WTC11 (cell line): Measurements from ENCODE around the gene RHOF. TPM values are rescaled to one million over a fixed set of nuclear protein-coding genes. Genes with fewer than 3 reads are reported as not detected.

Experiments
- total RNA-seq: library from RNA; stranded (reverse); gene quantifications from 3 replicates; pipeline ENCODE4 v1.2.3, GENCODE V29; 2021

Gene RHOF
- total RNA-seq, 1 experiment from 2014 or later = 45.3 TPM

Other genes starting within 250 kb of the RHOF start
- gene KDM2B, start 212.7 kb downstream of the RHOF start, total RNA-seq = 147 to 155 TPM (median 152 TPM) in 3 replicates
- gene ORAI1, start 167.2 kb downstream of the RHOF start, total RNA-seq = 27.7 to 28.9 TPM (median 28.6 TPM) in 3 replicates
- gene MORN3, start 124.0 kb downstream of the RHOF start, total RNA-seq = 0.37 to 0.80 TPM (median 0.50 TPM) in 3 replicates
- gene TMEM120B, start 80.9 kb downstream of the RHOF start, total RNA-seq = 30.7 to 36.9 TPM (median 33.6 TPM) in 3 replicates
- 18.0 to 19.5 TPM (median 18.4 TPM) in 3 replicates for gene SETD1B, start 10.3 kb upstream of the RHOF start, total RNA-seq
- 0.39 to 0.48 TPM (median 0.44 TPM) in 3 replicates for gene HPD, start 65.2 kb upstream of the RHOF start, total RNA-seq
- gene PSMD9, start 95.1 kb upstream of the RHOF start, total RNA-seq = 35.3 to 36.4 TPM (median 36.2 TPM) in 3 replicates
- gene CFAP251, start 124.9 kb upstream of the RHOF start, total RNA-seq = 2.9 to 3.1 TPM (median 3.0 TPM) in 3 replicates
- 14.6 to 19.7 TPM (median 15.8 TPM) in 3 replicates for gene BCL7A, start 228.2 kb upstream of the RHOF start, total RNA-seq